SK-N-SH treated with all-trans-retinoic acid at 6 μM for 48 hours (cell line): ENCODE measurements around the gene RASIP1.

Experiments
- CSDC2 ChIP-seq: fragments of 250-450 bp; sonication (Bioruptor Pico); IDR thresholded peaks from 2 replicates; pipeline ENCODE4 v1.5.0; 2020; ENCODE audit warnings: mild to moderate bottlenecking, moderate library complexity
- RARB ChIP-seq: fragments of 250-450 bp; sonication (Bioruptor Pico); IDR thresholded peaks from 2 replicates; pipeline ENCODE4 v1.8.0; 2021; ENCODE audit warnings: mild to moderate bottlenecking, moderate library complexity
- TOX ChIP-seq: fragments of 250-450 bp; sonication (Bioruptor Pico); IDR thresholded peaks from 2 replicates; pipeline ENCODE4 v1.8.0; 2021; ENCODE audit warnings: mild to moderate bottlenecking, moderate library complexity, borderline replicate concordance
- ZC3H10 ChIP-seq: fragments of 250-450 bp; sonication (Bioruptor Pico); IDR thresholded peaks from 2 replicates; pipeline ENCODE4 v1.5.1; 2021; ENCODE audit warnings: mild to moderate bottlenecking, moderate library complexity
- ZFP3 ChIP-seq: fragments of 250-450 bp; sonication (Bioruptor Pico); IDR thresholded peaks from 2 replicates; pipeline ENCODE4 v1.5.0; 2020; ENCODE audit warnings: mild to moderate bottlenecking, moderate library complexity
- ZFP30 ChIP-seq: fragments of 450-650 bp; formaldehyde crosslinking; IDR thresholded peaks from 2 replicates; pipeline ENCODE4 v1.5.0; 2022; ENCODE audit warnings: mild to moderate bottlenecking, moderate library complexity
- ZNF8 ChIP-seq: fragments of 450-650 bp; formaldehyde crosslinking; IDR thresholded peaks from 2 replicates; pipeline ENCODE4 v1.5.0; 2020; ENCODE audit warnings: mild to moderate bottlenecking, moderate library complexity
- TF ChIP-seq, protein P1 (sequence below): fragments of 250-450 bp; sonication (Bioruptor Pico); IDR thresholded peaks from 2 replicates; pipeline ENCODE4 v1.8.0; 2020; ENCODE audit warnings: mild to moderate bottlenecking, moderate library complexity, borderline replicate concordance
- TF ChIP-seq, protein P2 (sequence below): fragments of 250-450 bp; sonication (Bioruptor Pico); IDR thresholded peaks from 2 replicates; pipeline ENCODE4 v1.5.1; 2021; ENCODE audit warnings: mild to moderate bottlenecking, moderate library complexity
- TF ChIP-seq, protein P3 (sequence below): fragments of 250-450 bp; sonication (Bioruptor Pico); IDR thresholded peaks from 2 replicates; pipeline ENCODE4 v1.5.1; 2020; ENCODE audit warnings: low read depth, mild to moderate bottlenecking, moderate library complexity

DNA sequence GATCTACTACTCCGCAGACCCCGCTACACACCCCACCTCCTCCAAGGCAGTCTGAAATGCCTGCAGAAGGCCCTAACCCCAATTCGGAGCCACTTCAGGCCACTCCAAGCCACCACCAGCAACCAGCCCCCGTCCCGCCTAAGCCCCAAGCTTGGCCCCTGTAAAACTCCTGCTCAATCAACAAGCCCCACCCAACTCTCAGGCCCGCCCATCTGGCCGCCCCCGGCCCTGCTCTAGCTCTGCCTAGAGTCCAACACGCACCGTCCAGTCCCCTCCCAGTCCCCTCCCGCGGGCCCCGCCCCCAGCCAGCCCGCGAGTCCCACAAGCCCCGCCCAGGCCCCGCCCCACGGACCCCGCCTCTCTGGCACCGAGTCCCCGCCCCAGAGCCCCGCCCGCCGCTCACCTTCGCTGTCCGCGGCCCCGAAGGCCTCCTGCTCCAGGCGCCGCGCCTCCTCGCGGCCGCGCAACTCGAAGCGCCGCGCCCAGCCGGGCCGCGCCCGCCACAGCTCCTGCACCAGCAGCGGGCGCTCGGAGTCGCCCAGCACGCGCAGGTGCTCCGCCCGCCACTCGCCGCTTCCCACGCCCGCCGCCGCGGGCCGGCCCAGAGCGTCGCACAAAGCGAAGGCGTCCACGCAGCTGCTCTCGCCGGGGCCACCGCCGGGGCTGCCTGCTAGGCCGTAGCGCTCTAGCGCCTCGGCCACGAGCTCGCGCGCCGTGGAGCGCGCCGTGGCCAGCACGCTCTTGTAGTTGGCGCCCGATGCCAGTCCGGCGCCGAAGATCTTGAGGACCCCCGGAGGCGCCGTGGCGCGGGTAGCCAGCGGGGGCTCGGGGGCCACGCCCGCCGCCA is 1.6 kb downstream of the RASIP1 start:
- TF ChIP-seq, protein P1, sequence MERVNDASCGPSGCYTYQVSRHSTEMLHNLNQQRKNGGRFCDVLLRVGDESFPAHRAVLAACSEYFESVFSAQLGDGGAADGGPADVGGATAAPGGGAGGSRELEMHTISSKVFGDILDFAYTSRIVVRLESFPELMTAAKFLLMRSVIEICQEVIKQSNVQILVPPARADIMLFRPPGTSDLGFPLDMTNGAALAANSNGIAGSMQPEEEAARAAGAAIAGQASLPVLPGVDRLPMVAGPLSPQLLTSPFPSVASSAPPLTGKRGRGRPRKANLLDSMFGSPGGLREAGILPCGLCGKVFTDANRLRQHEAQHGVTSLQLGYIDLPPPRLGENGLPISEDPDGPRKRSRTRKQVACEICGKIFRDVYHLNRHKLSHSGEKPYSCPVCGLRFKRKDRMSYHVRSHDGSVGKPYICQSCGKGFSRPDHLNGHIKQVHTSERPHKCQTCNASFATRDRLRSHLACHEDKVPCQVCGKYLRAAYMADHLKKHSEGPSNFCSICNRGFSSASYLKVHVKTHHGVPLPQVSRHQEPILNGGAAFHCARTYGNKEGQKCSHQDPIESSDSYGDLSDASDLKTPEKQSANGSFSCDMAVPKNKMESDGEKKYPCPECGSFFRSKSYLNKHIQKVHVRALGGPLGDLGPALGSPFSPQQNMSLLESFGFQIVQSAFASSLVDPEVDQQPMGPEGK (CRISPR knock-in tag) = no peak
- TF ChIP-seq, protein P2, sequence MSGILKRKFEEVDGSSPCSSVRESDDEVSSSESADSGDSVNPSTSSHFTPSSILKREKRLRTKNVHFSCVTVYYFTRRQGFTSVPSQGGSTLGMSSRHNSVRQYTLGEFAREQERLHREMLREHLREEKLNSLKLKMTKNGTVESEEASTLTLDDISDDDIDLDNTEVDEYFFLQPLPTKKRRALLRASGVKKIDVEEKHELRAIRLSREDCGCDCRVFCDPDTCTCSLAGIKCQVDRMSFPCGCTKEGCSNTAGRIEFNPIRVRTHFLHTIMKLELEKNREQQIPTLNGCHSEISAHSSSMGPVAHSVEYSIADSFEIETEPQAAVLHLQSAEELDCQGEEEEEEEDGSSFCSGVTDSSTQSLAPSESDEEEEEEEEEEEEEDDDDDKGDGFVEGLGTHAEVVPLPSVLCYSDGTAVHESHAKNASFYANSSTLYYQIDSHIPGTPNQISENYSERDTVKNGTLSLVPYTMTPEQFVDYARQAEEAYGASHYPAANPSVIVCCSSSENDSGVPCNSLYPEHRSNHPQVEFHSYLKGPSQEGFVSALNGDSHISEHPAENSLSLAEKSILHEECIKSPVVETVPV (CRISPR knock-in tag) = no peak
- TF ChIP-seq ZFP30 (CRISPR knock-in tag) (no peak), ZNF8 (CRISPR knock-in tag) (no peak), RARB (CRISPR knock-in tag) (no peak), TOX (no peak), CSDC2 (CRISPR knock-in tag) (no peak), ZFP3 (CRISPR knock-in tag) (0 out of 2 replicates have a peak, but pooled peaks have one; percentile 15), ZC3H10 (CRISPR knock-in tag) (no peak)
- TF ChIP-seq, protein P3, sequence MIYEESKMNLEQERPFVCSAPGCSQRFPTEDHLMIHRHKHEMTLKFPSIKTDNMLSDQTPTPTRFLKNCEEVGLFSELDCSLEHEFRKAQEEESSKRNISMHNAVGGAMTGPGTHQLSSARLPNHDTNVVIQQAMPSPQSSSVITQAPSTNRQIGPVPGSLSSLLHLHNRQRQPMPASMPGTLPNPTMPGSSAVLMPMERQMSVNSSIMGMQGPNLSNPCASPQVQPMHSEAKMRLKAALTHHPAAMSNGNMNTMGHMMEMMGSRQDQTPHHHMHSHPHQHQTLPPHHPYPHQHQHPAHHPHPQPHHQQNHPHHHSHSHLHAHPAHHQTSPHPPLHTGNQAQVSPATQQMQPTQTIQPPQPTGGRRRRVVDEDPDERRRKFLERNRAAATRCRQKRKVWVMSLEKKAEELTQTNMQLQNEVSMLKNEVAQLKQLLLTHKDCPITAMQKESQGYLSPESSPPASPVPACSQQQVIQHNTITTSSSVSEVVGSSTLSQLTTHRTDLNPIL (CRISPR knock-in tag) = no peak
